ENCODE measurements around the gene KIN.

DNA sequence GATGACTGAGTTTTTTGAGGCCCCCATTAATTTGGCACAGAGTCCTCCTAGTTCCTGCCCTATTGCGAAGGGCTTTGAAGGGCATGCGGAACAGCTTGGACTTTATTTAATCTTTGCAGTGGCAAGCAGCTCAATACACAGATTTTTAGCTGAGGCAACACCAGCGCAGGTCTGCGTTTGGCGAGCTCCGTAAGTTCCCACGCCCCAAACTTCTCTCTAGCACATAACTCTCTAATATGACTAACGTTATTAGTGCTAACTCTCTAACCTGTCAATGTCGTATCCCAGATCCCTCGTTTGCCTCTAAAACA lies 30.1 kb upstream of the KIN start:
- TF ChIP-seq, protein P1, sequence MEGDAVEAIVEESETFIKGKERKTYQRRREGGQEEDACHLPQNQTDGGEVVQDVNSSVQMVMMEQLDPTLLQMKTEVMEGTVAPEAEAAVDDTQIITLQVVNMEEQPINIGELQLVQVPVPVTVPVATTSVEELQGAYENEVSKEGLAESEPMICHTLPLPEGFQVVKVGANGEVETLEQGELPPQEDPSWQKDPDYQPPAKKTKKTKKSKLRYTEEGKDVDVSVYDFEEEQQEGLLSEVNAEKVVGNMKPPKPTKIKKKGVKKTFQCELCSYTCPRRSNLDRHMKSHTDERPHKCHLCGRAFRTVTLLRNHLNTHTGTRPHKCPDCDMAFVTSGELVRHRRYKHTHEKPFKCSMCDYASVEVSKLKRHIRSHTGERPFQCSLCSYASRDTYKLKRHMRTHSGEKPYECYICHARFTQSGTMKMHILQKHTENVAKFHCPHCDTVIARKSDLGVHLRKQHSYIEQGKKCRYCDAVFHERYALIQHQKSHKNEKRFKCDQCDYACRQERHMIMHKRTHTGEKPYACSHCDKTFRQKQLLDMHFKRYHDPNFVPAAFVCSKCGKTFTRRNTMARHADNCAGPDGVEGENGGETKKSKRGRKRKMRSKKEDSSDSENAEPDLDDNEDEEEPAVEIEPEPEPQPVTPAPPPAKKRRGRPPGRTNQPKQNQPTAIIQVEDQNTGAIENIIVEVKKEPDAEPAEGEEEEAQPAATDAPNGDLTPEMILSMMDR (IDR thresholded peaks at IDR 0.05) = no peak
- TF ChIP-seq POLR2A (IDR thresholded peaks at IDR 0.05) = no peak

Data from heart left ventricle (tissue), 13 donors.